ENCODE data around the gene ADAMTSL1. TPM values are rescaled to one million over a fixed set of nuclear protein-coding genes. Genes with fewer than 3 reads are reported as not detected.

ADAMTSL1 gene
- total and polyA plus RNA-seq, 2 of the 13 experiments (the other 11 are each of a cell fraction or from before 2014, with no cell fraction given) = not detected

DNA sequence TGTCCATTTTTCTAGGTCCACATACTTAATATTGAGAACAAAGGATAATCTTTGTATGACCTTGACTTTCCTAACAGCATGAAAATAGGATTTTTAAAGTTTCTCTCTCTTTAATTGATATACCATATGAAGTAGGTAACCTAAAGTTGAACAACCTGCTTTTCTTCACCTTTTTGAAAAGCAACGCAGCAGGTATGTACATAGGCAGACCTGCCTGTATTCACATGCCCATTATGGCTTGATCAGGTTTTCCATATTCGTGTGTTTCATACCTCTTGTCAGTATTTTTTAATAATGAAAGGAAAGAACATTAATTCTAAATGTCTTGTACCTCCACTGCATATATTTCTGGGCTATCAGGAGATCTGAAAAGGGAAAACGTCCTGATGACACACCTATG lies 1.5 kb upstream of the ADAMTSL1 start:
- TF ChIP-seq, protein P1, sequence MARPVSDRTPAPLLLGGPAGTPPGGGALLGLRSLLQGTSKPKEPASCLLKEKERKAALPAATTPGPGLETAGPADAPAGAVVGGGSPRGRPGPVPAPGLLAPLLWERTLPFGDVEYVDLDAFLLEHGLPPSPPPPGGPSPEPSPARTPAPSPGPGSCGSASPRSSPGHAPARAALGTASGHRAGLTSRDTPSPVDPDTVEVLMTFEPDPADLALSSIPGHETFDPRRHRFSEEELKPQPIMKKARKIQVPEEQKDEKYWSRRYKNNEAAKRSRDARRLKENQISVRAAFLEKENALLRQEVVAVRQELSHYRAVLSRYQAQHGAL (CRISPR knock-in tag; IDR thresholded peaks at IDR 0.05; ENCODE audit: not compliant biosample characterization) = no peak
- TF ChIP-seq, protein P2, sequence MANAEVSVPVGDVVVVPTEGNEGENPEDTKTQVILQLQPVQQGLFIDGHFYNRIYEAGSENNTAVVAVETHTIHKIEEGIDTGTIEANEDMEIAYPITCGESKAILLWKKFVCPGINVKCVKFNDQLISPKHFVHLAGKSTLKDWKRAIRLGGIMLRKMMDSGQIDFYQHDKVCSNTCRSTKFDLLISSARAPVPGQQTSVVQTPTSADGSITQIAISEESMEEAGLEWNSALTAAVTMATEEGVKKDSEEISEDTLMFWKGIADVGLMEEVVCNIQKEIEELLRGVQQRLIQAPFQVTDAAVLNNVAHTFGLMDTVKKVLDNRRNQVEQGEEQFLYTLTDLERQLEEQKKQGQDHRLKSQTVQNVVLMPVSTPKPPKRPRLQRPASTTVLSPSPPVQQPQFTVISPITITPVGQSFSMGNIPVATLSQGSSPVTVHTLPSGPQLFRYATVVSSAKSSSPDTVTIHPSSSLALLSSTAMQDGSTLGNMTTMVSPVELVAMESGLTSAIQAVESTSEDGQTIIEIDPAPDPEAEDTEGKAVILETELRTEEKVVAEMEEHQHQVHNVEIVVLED (CRISPR knock-in tag; IDR thresholded peaks at IDR 0.05; ENCODE audit: borderline replicate concordance) = no peak
- no peak for TF ChIP-seq ZNF660 (CRISPR knock-in tag; IDR thresholded peaks at IDR 0.05; ENCODE audit: borderline replicate concordance, low read depth)
- TF ChIP-seq NFYC (CRISPR knock-in tag; IDR thresholded peaks at IDR 0.05) = no peak
- TF ChIP-seq TCF7 (IDR thresholded peaks at IDR 0.05; ENCODE audit: low read depth) = no peak
- ATAC-seq (no peak), FAIRE-seq (no peak), DNase-seq (ENCODE audit: low spot score) (no peak)
- Histone ChIP-seq H3K36me3 (replicated peaks in 1 of 2; ENCODE audit: control insufficient read depth in 1 of 2, insufficient read depth in 2 of 2, low read length in 2 of 2) (no peaks in the 10 kb centered on the region), H2AFZ (ENCODE audit: low read length) (no peak overlapping the region), H3K9me3 (ENCODE audit: low read length) (no peaks in the 10 kb centered on the region), H3K4me1 (ENCODE audit: insufficient read depth, low read length) (no peaks in the 10 kb centered on the region), H3K27ac (ENCODE audit: extremely low read length, insufficient read depth, low read length) (no peak overlapping the region), H3K4me3 (replicated peaks in 1 of 3; ENCODE audit: insufficient read depth in 1 of 3, low read depth in 2 of 3, low read length in 3 of 3) (no peak overlapping the region), H4K20me1 (ENCODE audit: insufficient read depth, low read length) (no peaks in the 10 kb centered on the region), H3K27me3 (ENCODE audit: control insufficient read depth in 1 of 2, insufficient read depth in 2 of 2, low read length in 2 of 2) (no peaks in the 10 kb centered on the region), H3K79me2 (ENCODE audit: insufficient read depth, low read length) (no peaks in the 10 kb centered on the region), H3K9ac (ENCODE audit: insufficient read depth, low read depth, low read length) (no peak overlapping the region), H3K4me2 (ENCODE audit: low read depth, low read length) (no peak overlapping the region)
- 0% methylated on average over 3 of the region's 3 CpGs for WGBS (ENCODE audit: low lambda C conversion rate)
- in situ Hi-C loops (cut with HindIII; ENCODE audit: extremely low pct_ligation_motif_present, low pct_unique_long_range_greater_than_20kb) (no loop called here), intact Hi-C loops (cut with micrococcal nuclease; ENCODE audit: unreplicated experiment) (no loop called here)
- no TSS peak for BruUV-seq (replicated peaks)
- CTCF ChIA-PET (ENCODE audit: low intra/inter-chr PET ratio, low total read pairs) = no interaction called here
- POLR2A ChIA-PET = no interaction called here

DNA sequence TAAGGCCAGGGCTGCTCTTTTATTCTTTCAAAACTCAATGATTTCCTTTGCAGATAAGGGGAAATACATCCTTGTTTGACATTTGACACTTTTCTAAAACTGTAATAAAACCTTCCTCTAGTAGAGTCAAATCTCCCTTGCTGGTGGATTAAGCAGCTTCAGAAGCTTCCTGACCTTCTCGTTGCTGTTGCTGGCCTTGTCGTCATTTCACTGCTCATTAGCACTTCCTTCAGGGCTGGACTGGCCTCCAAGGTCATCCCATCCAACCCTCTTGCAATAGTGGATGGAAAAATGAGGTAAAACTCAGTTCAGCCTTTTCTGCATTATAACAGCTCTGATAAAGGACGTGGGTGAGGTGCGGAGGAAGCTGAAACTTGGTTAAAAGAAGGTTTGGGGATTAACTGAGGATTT lies 1.1 kb upstream of the ADAMTSL1 start:
- Histone ChIP-seq H3K4me3 (replicated peaks in 1 of 3; ENCODE audit: insufficient read depth in 1 of 3, low read depth in 2 of 3, low read length in 3 of 3) (no peak overlapping the region), H3K27ac (ENCODE audit: extremely low read length, insufficient read depth, low read length) (no peak overlapping the region), H2AFZ (ENCODE audit: low read length) (no peak overlapping the region), H3K27me3 (ENCODE audit: control insufficient read depth in 1 of 2, insufficient read depth in 2 of 2, low read length in 2 of 2) (no peaks in the 10 kb centered on the region), H3K36me3 (replicated peaks in 1 of 2; ENCODE audit: control insufficient read depth in 1 of 2, insufficient read depth in 2 of 2, low read length in 2 of 2) (no peaks in the 10 kb centered on the region), H3K9ac (ENCODE audit: insufficient read depth, low read depth, low read length) (no peak overlapping the region), H3K4me2 (ENCODE audit: low read depth, low read length) (no peak overlapping the region), H3K4me1 (ENCODE audit: insufficient read depth, low read length) (no peaks in the 10 kb centered on the region), H4K20me1 (ENCODE audit: insufficient read depth, low read length) (no peaks in the 10 kb centered on the region), H3K9me3 (ENCODE audit: low read length) (no peaks in the 10 kb centered on the region), H3K79me2 (ENCODE audit: insufficient read depth, low read length) (no peaks in the 10 kb centered on the region)
- intact Hi-C loops (cut with micrococcal nuclease; ENCODE audit: unreplicated experiment) = no loop called here
- in situ Hi-C loops (cut with HindIII; ENCODE audit: extremely low pct_ligation_motif_present, low pct_unique_long_range_greater_than_20kb) = no loop called here
- 26% methylated on average over 4 of the region's 4 CpGs for WGBS (ENCODE audit: low lambda C conversion rate)
- POLR2A ChIA-PET = no interaction called here
- no peak for DNase-seq (ENCODE audit: low spot score)
- no peak for FAIRE-seq
- no TSS peak for BruUV-seq (replicated peaks)
- CTCF ChIA-PET (ENCODE audit: low intra/inter-chr PET ratio, low total read pairs) = no interaction called here
- no peak for ATAC-seq
- TF ChIP-seq DNMT1 (CRISPR knock-in tag; IDR thresholded peaks at IDR 0.05) (no peak), HOXA3 (CRISPR knock-in tag; IDR thresholded peaks at IDR 0.05) (no peak), ZNF136 (CRISPR knock-in tag; IDR thresholded peaks at IDR 0.05; ENCODE audit: low read depth) (no peak), SYNCRIP (IDR thresholded peaks at IDR 0.05; ENCODE audit: insufficient read depth, low read depth, low read length) (no peak), NONO (IDR thresholded peaks at IDR 0.05) (no peak), NONO (CRISPR knock-in tag; conservative IDR thresholded peaks at IDR 0.05) (no peak), ZNF615 (CRISPR knock-in tag; IDR thresholded peaks at IDR 0.05; ENCODE audit: borderline replicate concordance) (no peak), ZSCAN29 (CRISPR knock-in tag; conservative IDR thresholded peaks at IDR 0.05) (no peak)
- TF ChIP-seq, protein P3, sequence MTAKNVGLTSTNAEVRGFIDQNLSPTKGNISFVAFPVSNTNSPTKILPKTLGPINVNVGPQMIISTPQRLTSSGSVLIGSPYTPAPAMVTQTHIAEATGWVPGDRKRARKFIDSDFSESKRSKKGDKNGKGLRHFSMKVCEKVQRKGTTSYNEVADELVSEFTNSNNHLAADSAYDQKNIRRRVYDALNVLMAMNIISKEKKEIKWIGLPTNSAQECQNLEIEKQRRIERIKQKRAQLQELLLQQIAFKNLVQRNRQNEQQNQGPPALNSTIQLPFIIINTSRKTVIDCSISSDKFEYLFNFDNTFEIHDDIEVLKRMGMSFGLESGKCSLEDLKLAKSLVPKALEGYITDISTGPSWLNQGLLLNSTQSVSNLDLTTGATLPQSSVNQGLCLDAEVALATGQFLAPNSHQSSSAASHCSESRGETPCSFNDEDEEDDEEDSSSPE (CRISPR knock-in tag; IDR thresholded peaks at IDR 0.05) = no peak
- TF ChIP-seq, protein P4, sequence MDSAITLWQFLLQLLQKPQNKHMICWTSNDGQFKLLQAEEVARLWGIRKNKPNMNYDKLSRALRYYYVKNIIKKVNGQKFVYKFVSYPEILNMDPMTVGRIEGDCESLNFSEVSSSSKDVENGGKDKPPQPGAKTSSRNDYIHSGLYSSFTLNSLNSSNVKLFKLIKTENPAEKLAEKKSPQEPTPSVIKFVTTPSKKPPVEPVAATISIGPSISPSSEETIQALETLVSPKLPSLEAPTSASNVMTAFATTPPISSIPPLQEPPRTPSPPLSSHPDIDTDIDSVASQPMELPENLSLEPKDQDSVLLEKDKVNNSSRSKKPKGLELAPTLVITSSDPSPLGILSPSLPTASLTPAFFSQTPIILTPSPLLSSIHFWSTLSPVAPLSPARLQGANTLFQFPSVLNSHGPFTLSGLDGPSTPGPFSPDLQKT (CRISPR knock-in tag; IDR thresholded peaks at IDR 0.05; ENCODE audit: borderline replicate concordance) = no peak

Measured in HepG2 (cell line).